GM18520 (cell line): ENCODE measurements around the gene VSX1.

ENCODE experiments used
- ATAC-seq: cut with Tn5 transposase; IDR thresholded peaks from one replicate; pipeline ENCODE4 v1.9.1; 2021; ENCODE audit not compliant: unreplicated experiment

Gene VSX1

GRCh38 chr20:25042531-25043498 is 39.1 kb downstream of the VSX1 start:
- ATAC-seq: peak; percentile 50

- no peak for ATAC-seq
Observed at GRCh38 chr20:25041813-25042530, 40.0 kb downstream of the VSX1 start.

DNA sequence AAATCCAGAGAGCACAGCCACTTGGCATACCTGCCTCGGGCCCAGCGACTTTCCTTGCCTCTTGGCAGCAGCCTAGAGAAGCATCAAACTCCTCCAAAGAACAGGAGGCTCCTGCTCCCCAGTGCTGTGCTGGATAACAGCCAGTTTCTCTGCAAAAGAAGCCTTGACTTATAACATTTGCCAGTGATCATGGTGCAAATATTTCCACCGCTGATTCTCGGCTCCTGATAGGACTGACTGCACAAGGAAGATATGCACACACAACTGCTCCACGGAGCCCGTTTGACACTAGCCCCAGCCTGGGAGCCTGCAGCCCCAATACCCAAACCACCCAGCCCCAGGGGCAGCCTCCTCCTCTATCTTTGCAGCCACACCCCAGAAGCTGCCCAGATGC is 41.5 kb downstream of the VSX1 start:
- no peak for ATAC-seq

DNA sequence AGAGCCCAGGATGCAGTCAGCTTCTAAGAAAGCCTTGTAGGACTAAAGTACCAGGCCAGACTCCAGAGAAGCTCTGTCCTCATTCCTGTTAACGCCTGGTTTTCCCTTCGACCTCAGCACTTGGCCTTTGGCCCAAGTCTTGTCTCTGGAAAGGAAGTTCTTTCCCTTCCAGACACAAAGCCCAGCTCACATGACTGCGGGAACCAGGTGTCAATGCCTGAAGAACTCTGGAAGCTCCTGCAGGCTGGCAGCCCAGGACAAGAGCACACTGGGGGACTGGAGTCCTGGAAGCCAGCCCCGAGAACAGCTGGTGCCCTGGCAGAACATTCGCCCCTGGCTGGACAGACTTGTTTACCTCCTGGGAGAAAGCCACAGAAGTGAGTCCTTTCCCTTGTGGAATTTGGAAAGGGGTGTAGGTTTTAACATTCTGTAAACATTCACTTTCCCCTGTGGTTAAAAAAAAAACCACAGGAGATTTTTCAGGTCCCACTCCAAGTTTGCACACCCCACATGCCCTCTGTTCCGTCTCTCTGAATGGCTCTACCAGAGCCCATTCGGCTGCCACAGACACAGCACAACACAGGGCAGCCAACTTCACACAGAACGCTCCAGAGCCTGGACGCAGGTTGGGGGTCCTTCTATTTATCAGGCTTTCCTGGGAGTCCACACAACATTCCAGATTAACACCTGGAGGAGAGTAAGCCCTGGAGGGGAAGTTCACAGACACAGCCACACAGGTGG is 42.1 kb downstream of the VSX1 start:
- ATAC-seq: no peak

DNA sequence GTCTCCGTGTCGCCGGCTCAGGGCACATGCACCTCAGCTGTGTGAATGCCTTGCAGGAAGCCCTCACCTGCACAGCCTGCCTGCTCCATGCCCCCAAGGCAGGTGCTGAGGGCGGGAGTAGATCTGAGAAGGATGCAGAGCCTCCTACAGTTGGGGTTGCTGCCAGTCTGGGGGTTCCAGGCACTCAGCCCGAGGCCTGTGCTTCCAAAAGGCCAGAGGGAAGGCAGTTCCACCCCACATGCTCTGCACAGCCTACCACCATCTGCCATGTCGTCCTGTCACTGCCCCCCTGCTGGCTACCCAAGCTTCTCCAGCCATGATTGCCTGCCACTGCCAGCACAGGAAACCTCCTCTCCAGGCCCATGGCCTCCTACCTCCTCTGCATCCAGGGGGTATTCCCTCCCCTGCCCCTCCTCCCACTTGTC is 43.3 kb downstream of the VSX1 start:
- no peak for ATAC-seq

- no peak for ATAC-seq
Observed at GRCh38 chr20:25038103-25038410, 43.9 kb downstream of the VSX1 start.

GRCh38 chr20:25037288-25038102 is 44.4 kb downstream of the VSX1 start:
- no peak for ATAC-seq

DNA sequence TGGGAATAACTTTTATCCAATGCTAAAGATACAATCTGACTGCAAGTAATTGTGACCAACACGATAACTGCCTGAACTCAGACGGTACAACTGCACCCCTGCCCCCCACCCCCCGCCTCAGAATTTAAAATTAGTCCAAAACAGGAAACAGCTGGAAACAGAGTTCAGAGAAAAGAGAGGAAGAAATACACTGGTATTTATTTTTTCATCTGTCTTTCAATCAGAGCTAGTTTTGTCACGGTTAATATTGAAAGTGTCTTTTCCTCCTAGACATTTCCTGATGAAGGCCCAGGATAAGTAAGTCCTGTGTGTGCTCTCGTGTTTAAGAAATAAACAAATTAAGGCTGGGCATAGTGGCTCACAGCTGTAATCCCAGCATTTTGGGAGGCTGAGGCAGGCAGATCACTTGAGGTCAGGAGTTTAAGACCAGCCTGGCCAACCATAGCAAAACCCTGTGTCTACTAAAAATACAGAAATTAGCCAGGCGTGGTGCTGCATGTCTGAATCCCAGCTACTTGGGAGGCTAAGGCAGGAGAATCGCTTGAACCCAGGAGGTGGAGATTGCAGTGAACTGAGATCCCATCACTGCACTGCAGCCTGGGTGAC is 45.5 kb downstream of the VSX1 start:
- ATAC-seq: no peak

DNA sequence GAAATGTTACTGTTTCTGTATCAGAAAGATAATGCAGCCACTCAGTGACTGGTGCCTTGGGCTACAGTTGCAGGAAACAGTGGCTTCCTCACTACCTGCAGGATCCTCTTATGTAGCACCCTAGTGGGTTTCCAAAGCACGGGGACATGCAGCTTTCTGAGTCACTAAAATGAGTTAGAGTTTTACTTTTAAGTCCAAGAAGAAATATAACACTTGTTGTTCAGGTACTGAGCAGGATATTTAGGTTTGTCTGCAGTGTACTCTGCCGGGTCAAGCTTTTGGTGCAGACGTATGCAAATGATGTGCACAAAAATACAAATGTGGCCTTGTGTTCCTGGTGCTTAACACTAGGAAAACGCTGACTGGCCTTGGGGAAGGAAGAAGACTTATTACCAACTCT is 46.0 kb downstream of the VSX1 start:
- no peak for ATAC-seq

DNA sequence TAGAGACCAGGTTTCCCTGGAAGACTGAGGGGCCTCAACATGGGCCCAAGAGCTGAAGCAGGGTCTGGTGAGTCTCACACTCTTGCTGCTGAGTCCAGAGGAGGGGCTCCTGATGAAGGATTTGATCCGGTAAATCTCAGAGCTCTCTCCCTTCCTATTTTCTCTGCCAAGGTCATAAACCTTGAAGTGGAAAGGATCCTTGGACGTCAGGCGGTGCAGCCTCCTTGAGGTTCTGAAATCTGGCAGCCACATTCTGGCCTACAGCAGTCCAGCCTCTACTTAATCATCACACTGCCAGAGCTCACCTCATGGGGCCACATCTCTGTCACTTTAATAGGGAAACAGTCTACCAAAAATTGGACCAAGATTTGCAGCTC is 48.0 kb downstream of the VSX1 start:
- ATAC-seq: no peak

- ATAC-seq: no peak
Observed at GRCh38 chr20:25033265-25033923, 48.5 kb downstream of the VSX1 start.

DNA sequence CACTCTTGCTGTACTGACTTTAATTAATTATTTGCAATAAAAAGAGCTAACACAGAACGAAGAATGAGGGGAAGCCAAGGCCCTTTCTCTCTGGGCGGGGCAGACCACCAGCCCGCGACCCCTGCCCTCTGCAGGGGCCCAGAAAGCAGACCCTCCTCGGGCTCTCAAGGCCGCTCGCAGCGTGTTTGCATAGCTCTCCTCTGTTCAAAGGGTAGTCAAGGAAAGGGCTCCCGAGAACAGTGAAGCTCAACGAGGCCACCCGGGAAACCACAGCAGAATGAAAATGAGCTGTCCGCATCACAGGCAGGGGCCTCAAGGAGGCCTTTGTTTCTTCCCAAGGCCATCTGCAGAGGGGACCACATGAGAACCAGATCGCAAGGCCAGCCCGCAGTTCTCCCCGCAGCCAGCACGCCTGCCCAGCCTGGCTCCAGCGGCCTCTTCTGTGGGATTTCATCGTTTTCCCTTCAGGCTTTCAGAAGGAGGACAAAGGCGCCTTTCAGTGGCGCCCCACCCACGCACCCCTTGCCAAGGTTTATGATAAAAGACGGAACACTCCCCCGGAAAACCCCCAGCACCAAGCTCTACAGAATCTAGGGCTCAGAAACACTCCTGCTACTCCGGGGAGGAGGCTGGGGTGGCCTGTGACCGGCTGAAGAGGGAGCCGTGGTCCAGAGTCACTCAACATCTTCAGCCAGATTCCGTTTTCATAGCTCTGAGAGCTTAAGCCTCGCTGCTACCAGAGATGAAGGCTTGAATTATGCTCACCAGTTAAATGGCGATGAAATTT is 49.3 kb downstream of the VSX1 start:
- ATAC-seq: no peak

DNA sequence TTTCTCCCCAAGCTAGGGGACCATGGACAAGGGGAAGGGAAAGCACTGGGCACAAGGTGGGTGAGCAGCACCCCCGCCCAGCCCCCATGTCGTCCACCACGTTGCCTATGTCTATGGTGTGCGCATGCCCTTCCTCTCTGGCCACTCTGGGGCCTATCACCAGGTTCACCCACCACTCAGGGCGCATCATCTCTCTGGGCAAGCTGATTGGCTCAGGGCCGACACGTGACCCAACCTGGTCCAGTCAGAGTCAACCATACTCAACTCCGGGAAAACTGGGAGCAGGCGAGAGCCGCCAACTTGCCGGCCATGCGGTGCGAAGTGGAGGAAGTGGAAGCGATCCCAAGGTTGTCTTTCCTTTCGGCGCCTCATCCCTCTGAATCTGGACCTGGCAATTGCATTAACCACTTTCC is 49.9 kb downstream of the VSX1 start:
- ATAC-seq: no peak

- ATAC-seq: no peak
Observed at GRCh38 chr20:25031241-25031640, 50.7 kb downstream of the VSX1 start.

DNA sequence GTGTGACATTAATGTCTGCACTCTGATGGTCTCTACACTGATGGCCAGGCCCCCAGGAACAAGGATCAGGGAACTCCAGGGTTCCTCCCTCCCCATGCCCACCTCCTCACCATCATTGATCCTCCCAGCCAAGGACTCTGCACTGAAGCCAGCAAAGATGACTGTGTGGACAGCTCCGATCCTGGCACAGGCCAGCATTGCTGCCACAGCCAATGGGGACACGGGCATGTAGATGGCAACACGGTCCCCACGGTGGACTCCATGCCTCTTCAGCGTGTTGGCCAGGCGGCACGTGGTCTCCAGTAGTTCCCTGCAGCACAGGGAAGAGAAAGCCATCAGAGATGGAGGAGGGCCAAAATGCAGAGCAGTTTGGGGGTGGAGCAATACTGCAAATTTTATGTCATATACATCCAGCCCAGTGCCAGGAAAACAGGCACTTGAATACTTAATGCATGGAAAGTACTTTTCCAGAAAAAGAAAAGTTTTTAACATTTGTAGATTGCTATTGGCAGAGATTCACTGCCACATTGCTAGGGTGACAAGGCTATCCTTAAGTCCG is 51.2 kb downstream of the VSX1 start:
- ATAC-seq: no peak

- no peak for ATAC-seq
Observed at GRCh38 chr20:25030007-25030648, 51.8 kb downstream of the VSX1 start.

DNA sequence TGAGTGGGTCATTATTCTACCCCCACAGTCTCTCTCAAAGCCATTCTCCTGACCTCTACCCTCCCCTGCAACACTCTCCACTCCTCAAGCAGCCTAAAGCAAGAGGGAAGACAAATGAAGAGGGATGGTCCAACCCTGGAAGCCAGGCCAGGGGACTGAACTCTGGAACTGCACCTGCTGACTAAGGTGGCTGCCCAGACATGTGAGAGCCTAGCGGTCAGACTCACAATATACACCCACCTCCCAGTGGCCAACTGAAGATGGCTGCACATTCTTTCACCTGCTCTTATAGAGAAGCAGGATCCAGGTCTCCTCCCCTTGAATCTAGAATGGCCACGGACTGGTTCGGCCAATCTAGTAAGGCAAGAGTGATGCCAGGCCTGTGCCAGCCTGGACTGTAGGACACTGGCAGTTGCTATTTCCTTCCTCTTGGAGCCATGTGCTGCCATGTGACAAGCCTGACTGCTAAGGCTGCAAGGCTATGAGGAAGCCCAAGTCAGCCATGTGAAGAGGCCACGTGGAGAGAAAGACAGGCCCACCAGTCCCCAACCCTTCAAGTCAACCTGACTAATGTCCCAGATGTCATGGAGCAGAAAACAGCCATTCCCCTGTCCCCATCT is 55.8 kb downstream of the VSX1 start:
- no peak for ATAC-seq
